HG03378 (cell line): ENCODE measurements around the gene ALCAM.

Source experiments
- ATAC-seq: cut with Tn5 transposase; IDR thresholded peaks from one replicate; pipeline ENCODE4 v1.9.1; 2021; ENCODE audit warnings: mild to moderate bottlenecking, moderate library complexity; ENCODE audit not compliant: unreplicated experiment

ALCAM gene

DNA sequence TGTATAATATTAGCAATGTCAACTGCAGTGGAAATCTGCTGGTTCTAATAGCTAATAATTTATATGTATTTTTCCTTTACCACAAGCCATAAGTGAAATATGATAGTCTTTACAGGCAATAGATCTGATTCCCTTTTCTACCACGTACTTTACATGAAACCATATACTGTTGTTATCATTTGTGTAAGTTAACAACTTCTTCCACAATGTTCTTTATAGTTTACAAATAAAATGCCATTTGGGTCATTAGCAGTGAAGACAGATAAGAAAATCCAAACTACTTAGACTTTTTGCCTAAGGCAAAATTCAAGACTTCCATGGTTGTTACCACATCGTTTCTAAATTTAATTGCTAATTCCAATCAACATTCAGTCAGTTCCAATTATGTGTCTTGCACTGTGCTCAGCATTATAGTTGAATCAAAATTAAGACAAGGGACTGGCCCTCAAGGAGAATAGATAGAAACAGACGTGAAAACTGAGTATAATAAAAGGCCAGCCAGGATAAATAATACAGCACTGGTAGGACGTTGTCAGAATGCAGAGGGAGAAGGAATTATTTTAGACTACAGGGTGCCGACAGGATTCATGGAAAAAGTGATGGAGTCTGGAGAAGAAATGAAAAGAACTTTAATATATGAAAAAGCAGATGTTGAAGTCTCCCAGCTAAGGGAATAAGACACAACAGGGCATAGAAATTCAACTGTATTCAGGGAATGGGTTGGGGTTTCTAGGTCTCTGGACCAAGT lies 249.8 kb downstream of the ALCAM start:
- ATAC-seq: no peak

GRCh38 chr3:105618556-105618955 lies 251.8 kb downstream of the ALCAM start:
- ATAC-seq: no peak

DNA sequence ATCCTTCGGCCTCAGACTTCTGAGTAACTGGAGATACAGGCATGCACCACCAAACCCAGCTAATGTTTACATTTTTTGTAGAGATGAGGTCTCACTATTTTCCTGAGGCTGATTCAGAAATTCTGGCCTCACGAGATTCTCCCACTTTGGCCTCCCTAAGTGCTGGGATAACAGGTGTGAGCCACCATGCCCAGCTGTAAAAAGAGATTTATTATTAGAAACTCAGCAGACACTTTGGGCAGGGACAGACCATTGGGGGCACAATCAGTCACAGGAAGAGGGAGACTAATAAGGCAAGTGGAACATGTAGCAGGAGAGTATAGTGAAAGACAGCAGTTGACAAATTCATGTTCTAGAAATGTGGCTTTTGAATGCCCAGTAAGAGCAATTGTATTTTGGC lies 252.9 kb downstream of the ALCAM start:
- ATAC-seq: no peak

DNA sequence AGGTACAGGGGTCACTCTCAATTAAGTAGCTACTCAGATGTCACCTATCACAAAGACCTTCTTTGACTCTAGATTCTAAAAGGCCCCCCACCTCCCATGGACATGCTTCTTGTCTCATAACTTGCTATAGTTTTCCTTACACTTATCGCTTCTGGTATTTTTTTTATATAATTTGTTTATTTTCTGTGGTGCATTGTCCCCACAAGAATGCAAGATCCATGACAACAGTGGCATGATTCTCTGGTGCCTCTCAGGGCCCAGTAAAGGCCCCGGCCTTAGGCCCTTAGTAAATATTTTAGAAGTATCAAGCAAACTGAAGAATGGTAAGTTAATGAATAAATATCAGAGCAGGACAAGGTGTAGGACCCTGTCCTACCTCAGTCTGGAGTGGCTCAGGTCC lies 253.5 kb downstream of the ALCAM start:
- ATAC-seq: no peak

GRCh38 chr3:105622169-105622568 lies 255.5 kb downstream of the ALCAM start:
- no peak for ATAC-seq
